Peyer's patch (tissue), 4 donors: ENCODE data around the gene SCRN2.

ENCODE experiments used
- POLR2A ChIP-seq, 2 donors: fragments of 450-650 bp; IDR thresholded peaks; one replicate each; pipeline ENCODE4 v1.5.1; 2017; ENCODE audit warnings: antibody characterized with exemption in 2 of 2, mild to moderate bottlenecking in 2 of 2, moderate library complexity in 2 of 2
- TF ChIP-seq, protein P1 (sequence below), 6 experiments: fragments of 450-650 bp in 4 of 6; fragments of 200-600 bp in 2 of 6; sonication (generic) in 1 of 6; IDR thresholded peaks; one replicate each; pipeline ENCODE4 v1.5.1; 2017 to 2019; ENCODE audit warnings: antibody characterized with exemption in 6 of 6, mild to moderate bottlenecking in 3 of 6, moderate library complexity in 1 of 6

DNA sequence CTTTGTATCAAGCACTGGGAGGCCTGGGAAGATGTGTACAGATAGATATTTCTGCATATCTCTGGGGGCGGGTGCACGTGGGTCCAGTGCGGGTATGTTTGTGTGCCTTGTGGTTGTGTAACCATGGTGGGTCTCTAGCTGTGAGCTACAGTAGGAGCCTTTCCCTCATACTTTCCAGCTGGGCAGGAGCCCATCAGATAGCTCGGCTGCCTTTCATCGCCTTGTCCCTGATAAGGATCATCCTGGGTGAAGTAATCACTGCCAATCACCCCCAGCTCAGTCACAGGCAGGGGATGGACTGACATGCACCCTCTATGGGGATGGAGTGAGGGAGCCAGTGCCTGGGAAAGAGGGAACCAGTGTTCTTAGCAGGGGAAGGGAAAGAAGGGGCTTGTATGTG, 3.2 kb upstream of the SCRN2 start:
- TF ChIP-seq, protein P1, sequence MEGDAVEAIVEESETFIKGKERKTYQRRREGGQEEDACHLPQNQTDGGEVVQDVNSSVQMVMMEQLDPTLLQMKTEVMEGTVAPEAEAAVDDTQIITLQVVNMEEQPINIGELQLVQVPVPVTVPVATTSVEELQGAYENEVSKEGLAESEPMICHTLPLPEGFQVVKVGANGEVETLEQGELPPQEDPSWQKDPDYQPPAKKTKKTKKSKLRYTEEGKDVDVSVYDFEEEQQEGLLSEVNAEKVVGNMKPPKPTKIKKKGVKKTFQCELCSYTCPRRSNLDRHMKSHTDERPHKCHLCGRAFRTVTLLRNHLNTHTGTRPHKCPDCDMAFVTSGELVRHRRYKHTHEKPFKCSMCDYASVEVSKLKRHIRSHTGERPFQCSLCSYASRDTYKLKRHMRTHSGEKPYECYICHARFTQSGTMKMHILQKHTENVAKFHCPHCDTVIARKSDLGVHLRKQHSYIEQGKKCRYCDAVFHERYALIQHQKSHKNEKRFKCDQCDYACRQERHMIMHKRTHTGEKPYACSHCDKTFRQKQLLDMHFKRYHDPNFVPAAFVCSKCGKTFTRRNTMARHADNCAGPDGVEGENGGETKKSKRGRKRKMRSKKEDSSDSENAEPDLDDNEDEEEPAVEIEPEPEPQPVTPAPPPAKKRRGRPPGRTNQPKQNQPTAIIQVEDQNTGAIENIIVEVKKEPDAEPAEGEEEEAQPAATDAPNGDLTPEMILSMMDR (IDR thresholded peaks at IDR 0.05) = no peak
- TF ChIP-seq POLR2A (IDR thresholded peaks at IDR 0.05) = no peak
